ENCODE results near the gene NARS2. TPM values are rescaled to one million over a fixed set of nuclear protein-coding genes. Genes with fewer than 3 reads are reported as not detected.

Gene NARS2
- total and polyA plus RNA-seq, 10 of the 15 experiments (the other 5 are each of a cell fraction or from before 2014, with no cell fraction given) = 22.2 to 45.3 (median 36.3) TPM

DNA sequence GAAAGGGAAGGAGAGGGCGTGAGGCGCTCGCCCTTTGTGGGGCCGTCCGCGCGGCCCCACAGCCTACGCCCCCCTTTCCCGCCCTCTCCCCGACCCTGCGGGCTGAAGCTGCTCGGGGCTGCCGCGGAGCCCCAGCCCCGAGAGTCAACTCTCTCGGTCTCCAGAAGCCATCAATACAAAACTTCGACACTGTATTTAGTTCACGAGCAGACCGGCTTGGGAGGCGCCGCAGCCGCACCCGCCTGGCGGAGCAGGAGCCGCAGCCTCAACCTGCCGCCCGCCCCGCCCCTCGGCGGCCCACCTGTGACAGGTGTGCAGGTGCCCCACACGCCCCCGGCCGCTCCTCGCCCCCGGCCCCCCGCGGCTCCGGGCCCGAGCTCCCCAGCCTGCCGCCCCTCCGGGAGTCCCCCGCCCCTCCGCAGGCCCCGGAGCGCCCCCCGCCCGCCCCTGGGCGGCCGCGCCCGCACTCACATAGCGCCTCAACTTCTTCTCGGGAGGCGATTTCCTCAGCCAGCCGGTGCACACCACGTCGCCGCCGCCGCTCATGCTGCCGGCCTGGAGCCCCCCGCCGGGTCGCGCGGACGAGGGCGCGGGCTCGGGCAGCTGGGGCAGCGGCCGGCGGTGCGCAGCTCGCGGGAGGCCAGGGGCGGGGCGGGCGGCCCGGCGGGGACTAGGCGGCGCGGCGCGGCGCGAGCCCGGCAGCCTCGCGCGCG lies 157.3 kb downstream of the NARS2 start, which contains the start of gene GAB2:
Gene GAB2, minus strand, starts transcription at position 646 of the 713 bp plus-strand sequence. Its CDS starts 100 bp downstream, at position 546.
- no peaks in the 10 kb centered on the region for H3K36me3 ChIP-seq (ENCODE audit: control insufficient read depth in 2 of 2, insufficient read depth in 2 of 2, low read length in 1 of 2)
- H3K27me3 ChIP-seq (replicated peaks in 1 of 2; ENCODE audit: control insufficient read depth in 2 of 2, insufficient read depth in 2 of 2, low read length in 1 of 2) = no peaks in the 10 kb centered on the region
- ChIA-PET POLR2A (interaction anchor here (0.7 to 2.9 kb wide), 6 partner anchors 11 to 156 kb away, joined by 3 to 15 read pairs (median 6); no protein-coding TSS in a partner anchor), RAD21 (ENCODE audit: unreplicated experiment) (interaction anchor here (1.0 to 5.7 kb wide), 9 partner anchors 12 to 190 kb away, joined by 3 to 137 read pairs (median 7); no protein-coding TSS in a partner anchor), CTCF (interaction anchor here (0.6 to 11.9 kb wide), 18 partner anchors 7 to 198 kb away, joined by 3 to 280 read pairs (median 6); partner anchors contain the start of gene NARS2), SMC1A (ENCODE audit: uncharacterized antibody, unreplicated experiment) (interaction anchor here (1.4 to 7.1 kb wide), 11 partner anchors 8 to 190 kb away, joined by 3 to 108 read pairs (median 9); partner anchors contain the start of gene NARS2)
- peak within 1 kb of the TSS; percentile 74 for H3K9ac ChIP-seq (ENCODE audit: control insufficient read depth, insufficient read depth, low read length)
- WGBS (ENCODE audit: insufficient coverage, insufficient replicate concordance, low lambda C conversion rate, missing lambda C conversion rate) = 2% methylated on average over 41 of the region's 93 CpGs
- H2AFZ ChIP-seq (ENCODE audit: control insufficient read depth, low read depth, low read length) = peak within 1 kb of the TSS; percentile 79
- no peaks in the 10 kb centered on the region for H3K79me2 ChIP-seq (ENCODE audit: control insufficient read depth, insufficient read depth, low read length)
- peak within 1 kb of the TSS; percentile 74 for H3K4me3 ChIP-seq
- FAIRE-seq = no peak
- in situ Hi-C loops (cut with MboI) (loop anchor here (5.0 kb wide), 1 partner anchor 145 kb away; no protein-coding TSS in a partner anchor), intact Hi-C loops (cut with micrococcal nuclease; ENCODE audit: unreplicated experiment) (loop anchor here (1.0 to 5.0 kb wide), 4 partner anchors 15 to 189 kb away; no protein-coding TSS in a partner anchor)
- H3K9me3 ChIP-seq (replicated peaks; ENCODE audit: control insufficient read depth, insufficient read depth, low read length) = no peaks in the 10 kb centered on the region
- no peak for TF ChIP-seq NRF1 (conservative IDR thresholded peaks at IDR 0.05; ENCODE audit: low read depth, low read length)
- TF ChIP-seq ZNF207 (IDR thresholded peaks at IDR 0.05; ENCODE audit: borderline replicate concordance) = 0 out of 2 replicates have a peak, but pooled peaks have one; percentile 1
- no TSS peak for BruUV-seq (replicated peaks)
- no peak for ATAC-seq
- H4K20me1 ChIP-seq (ENCODE audit: control insufficient read depth, insufficient read depth) = no peaks in the 10 kb centered on the region
- peak within 1 kb of the TSS; percentile 56 for H3K27ac ChIP-seq (ENCODE audit: control insufficient read depth, insufficient read depth)
- H3K4me2 ChIP-seq (ENCODE audit: control insufficient read depth, insufficient read depth) = peak within 1 kb of the TSS; percentile 99
- DNase-seq (ENCODE audit: low read depth, low spot score) = no peak
- peaks cover 22% of the 10 kb centered on the region for H3K4me1 ChIP-seq (ENCODE audit: control insufficient read depth, insufficient read depth, low read length)
